Naive thymus-derived CD4-positive, alpha-beta T cell (primary cell): ENCODE measurements around the gene ADAM8. TPM values are rescaled to one million over a fixed set of nuclear protein-coding genes. Genes with fewer than 3 reads are reported as not detected.

Experiments used
- ATAC-seq: fragments of 150-1000 bp; cut with Tn5 transposase; 2 replicates; pipeline ENCODE4 v1.10.0; 2021; ENCODE audit warnings: mild to moderate bottlenecking, moderate library complexity
- CTCF ChIA-PET: fragments of 350-600 bp; sonication (Branson Sonifier 250); formaldehyde crosslinking; loops from one replicate; lab custom pipeline; 2021; ENCODE audit warnings: antibody characterized with exemption; lab: Charles Lee
- POLR2A ChIA-PET: fragments of 350-600 bp; sonication (Branson Sonifier 250); formaldehyde crosslinking; loops from one replicate; lab custom pipeline; 2021; ENCODE audit warnings: antibody characterized with exemption, inconsistent platforms; lab: Charles Lee
- DNase-seq, 9 donors: peaks; one replicate each; pipeline versions ENCODE4 v3.0.0 to v3.0.0-alpha.2; 2020 to 2022; ENCODE audit warnings: mixed read lengths in 1 of 9
- H3K27ac ChIP-seq: one replicate; pipeline ENCODE4 v1.7.0; 2013; ENCODE audit warnings: mild to moderate bottlenecking, low read depth, low read length, moderate library complexity
- H3K27me3 ChIP-seq, 2 donors: one replicate each; pipeline ENCODE4 v1.7.0; 2013; ENCODE audit warnings: low read length in 2 of 2, mild to moderate bottlenecking in 2 of 2, moderate library complexity in 2 of 2; ENCODE audit not compliant: control insufficient read depth in 2 of 2, insufficient read depth in 2 of 2
- H3K36me3 ChIP-seq, 3 experiments: 1 replicate in 2 of 3; 2 replicates in 1 of 3; pipeline ENCODE4 v1.7.0; 2013; ENCODE audit warnings: low read length in 3 of 3, mild to moderate bottlenecking in 3 of 3, moderate library complexity in 1 of 3; ENCODE audit not compliant: insufficient read depth in 3 of 3, control insufficient read depth in 2 of 3
- H3K4me1 ChIP-seq, 2 donors: one replicate each; pipeline ENCODE4 v1.7.0; 2013; ENCODE audit warnings: low read length in 2 of 2, mild to moderate bottlenecking in 2 of 2, moderate library complexity in 1 of 2; ENCODE audit not compliant: control insufficient read depth in 2 of 2, insufficient read depth in 2 of 2
- H3K4me3 ChIP-seq: 2 replicates; pipeline ENCODE4 v1.7.0; 2013; ENCODE audit warnings: mild to moderate bottlenecking, low read length
- H3K9me3 ChIP-seq, 3 experiments: 1 replicate in 2 of 3; 2 replicates in 1 of 3; pipeline ENCODE4 v1.7.0; 2013; ENCODE audit warnings: low read length in 3 of 3; ENCODE audit not compliant: control insufficient read depth in 2 of 3
- H3K27ac Mint-ChIP-seq, 9 donors: one replicate each; pipeline ENCODE4 v1.8.0; 2020 to 2022; ENCODE audit warnings: mixed read lengths in 9 of 9, mild to moderate bottlenecking in 8 of 9, moderate library complexity in 5 of 9, inconsistent platforms in 2 of 9
- H3K27me3 Mint-ChIP-seq, 5 donors: one replicate each; pipeline ENCODE4 v1.8.0; 2021 to 2022; ENCODE audit warnings: mixed read lengths in 5 of 5, mild to moderate bottlenecking in 1 of 5
- H3K36me3 Mint-ChIP-seq, 5 donors: one replicate each; pipeline ENCODE4 v1.8.0; 2020 to 2022; ENCODE audit warnings: mixed read lengths in 5 of 5, mild to moderate bottlenecking in 3 of 5, inconsistent platforms in 1 of 5
- H3K4me1 Mint-ChIP-seq, 7 donors: one replicate each; pipeline ENCODE4 v1.8.0; 2020 to 2022; ENCODE audit warnings: mixed read lengths in 7 of 7, mild to moderate bottlenecking in 3 of 7, inconsistent platforms in 1 of 7
- H3K4me3 Mint-ChIP-seq, 10 donors: one replicate each; pipeline ENCODE4 v1.8.0; 2020 to 2022; ENCODE audit warnings: mild to moderate bottlenecking in 10 of 10, mixed read lengths in 10 of 10, moderate library complexity in 6 of 10, inconsistent platforms in 2 of 10
- H3K9me3 Mint-ChIP-seq, 11 donors: one replicate each; pipeline ENCODE4 v1.8.0; 2020 to 2022; ENCODE audit warnings: mixed read lengths in 11 of 11, mild to moderate bottlenecking in 4 of 11, inconsistent platforms in 1 of 11, moderate library complexity in 1 of 11
- intact Hi-C, 2 donors: fragments of 100-400 bp; cut with micrococcal nuclease; formaldehyde crosslinking; loops; one replicate each; pipeline ENCODE4 v1.15.1; 2023
- polyA plus RNA-seq, 2 donors: library from polyadenylated mRNA; unstranded; fragments of 300-500 nt; fragmentation: Illumina TruSeq; gene quantifications; one replicate each; pipeline ENCODE4 v1.2.3, GENCODE V29; 2021
- total RNA-seq, 6 experiments: library from RNA in 5 of 6; stranded (reverse) in 5 of 6; gene quantifications; 1 replicate in 5 of 6; 2 replicates in 1 of 6; pipeline ENCODE4 v1.2.3 and lab custom pipeline; 2021 to 2026

The ADAM8 gene
- total and polyA plus RNA-seq, 7 experiments from 2014 or later = 19.5 to 239 (median 27.8) TPM

DNA sequence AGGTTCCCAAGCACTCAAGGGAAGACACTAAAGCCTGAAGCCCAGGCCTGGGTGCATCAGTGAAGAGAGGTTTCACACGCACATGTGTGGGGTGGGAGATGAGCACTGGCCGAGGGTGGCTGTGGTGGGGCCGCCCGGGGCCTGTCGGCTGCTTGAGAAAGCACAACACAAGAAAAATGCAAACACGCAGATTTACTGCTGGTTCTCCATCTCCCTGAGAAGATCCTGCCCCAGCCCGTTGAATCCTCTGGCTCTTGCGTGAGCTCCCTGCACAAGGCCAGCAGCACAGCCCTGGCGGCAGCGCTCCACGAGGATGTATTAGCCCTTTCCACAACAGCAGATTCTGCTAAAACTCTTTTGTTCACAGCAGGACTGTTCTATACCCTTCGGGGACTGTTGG is 38.2 kb upstream of the ADAM8 start:
- peaks cover 0 to 1% (median 0%) of the 10 kb centered on the region in 11 donors for H3K9me3 Mint-ChIP-seq
- intact Hi-C loops = loop anchor here in 1 of 2 donors (5.0 kb wide), 1 partner anchor 373 kb away; the partner anchor contains the start of gene CFAP46
- H3K27me3 Mint-ChIP-seq = peaks cover 0 to 9% (median 5%) of the 10 kb centered on the region in 5 donors

DNA sequence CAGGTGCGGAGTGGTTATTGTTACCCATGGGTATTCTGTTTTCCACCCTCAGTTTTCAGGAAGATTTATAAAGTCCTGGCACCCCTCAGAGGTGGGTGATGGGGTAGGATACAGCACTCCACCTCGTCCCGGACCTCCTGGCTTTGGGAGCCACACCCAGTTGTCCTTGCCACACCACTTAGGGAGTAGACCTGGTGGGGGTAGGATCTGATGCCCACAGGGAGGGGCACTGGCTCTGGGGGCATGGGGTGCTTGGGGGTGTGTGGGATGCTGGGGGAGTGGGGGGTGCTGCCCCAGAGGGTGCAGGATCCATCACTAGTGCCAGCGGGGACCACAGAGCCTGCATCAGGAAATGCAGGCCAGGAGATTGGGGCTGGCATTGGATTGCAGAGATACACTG is 36.5 kb upstream of the ADAM8 start:
- H3K36me3 ChIP-seq = peaks cover 8 to 42% (median 11%) of the 10 kb centered on the region in 3 experiments
- ChIA-PET POLR2A (interaction anchor here (0.5 kb wide), 1 partner anchor 46 kb away, joined by 3 read pairs; no protein-coding TSS in a partner anchor), CTCF (interaction anchor here (1.0 kb wide), 1 partner anchor 11 kb away, joined by 4 read pairs; no protein-coding TSS in a partner anchor)
- no peaks in the 10 kb centered on the region for H3K27me3 ChIP-seq
- H3K4me1 ChIP-seq = no peaks in the 10 kb centered on the region
- intact Hi-C loops = no loop called here
- Mint-ChIP-seq H3K9me3 (peaks cover 0 to 3% (median 0%) of the 10 kb centered on the region in 11 donors), H3K36me3 (peaks cover 0 to 14% (median 2%) of the 10 kb centered on the region in 5 donors), H3K4me1 (peaks cover 0 to 12% (median 7%) of the 10 kb centered on the region in 7 donors), H3K4me3 (no peak overlapping the region), H3K27ac (no peak overlapping the region), H3K27me3 (peaks cover 0 to 4% (median 0%) of the 10 kb centered on the region in 5 donors)
- ATAC-seq (no peak), DNase-seq (no peak)
- no peak overlapping the region for H3K27ac ChIP-seq
- no peaks in the 10 kb centered on the region for H3K9me3 ChIP-seq
- no peak overlapping the region for H3K4me3 ChIP-seq

More for the DNA sequence above, 38.2 kb upstream of the ADAM8 start:
- H3K4me1 ChIP-seq = no peaks in the 10 kb centered on the region
- no peak overlapping the region for H3K4me3 ChIP-seq
- Mint-ChIP-seq H3K27ac (no peak overlapping the region), H3K4me3 (peak overlapping the region in 1 of 10 donors; percentile 9), H3K36me3 (peaks cover 0 to 12% (median 2%) of the 10 kb centered on the region in 5 donors), H3K4me1 (peaks cover 0 to 17% (median 11%) of the 10 kb centered on the region in 7 donors)
- ChIA-PET POLR2A (interaction anchor here (1.1 to 1.7 kb wide), 2 partner anchors 9 to 10 kb away, joined by 3 to 10 read pairs; no protein-coding TSS in a partner anchor), CTCF (interaction anchor here (0.6 to 2.0 kb wide), 3 partner anchors 8 to 19 kb away, joined by 3 to 9 read pairs (median 5); no protein-coding TSS in a partner anchor)
- no peaks in the 10 kb centered on the region for H3K27me3 ChIP-seq
- DNase-seq = no peak
- peaks cover 8 to 33% (median 11%) of the 10 kb centered on the region in 3 experiments for H3K36me3 ChIP-seq
- H3K27ac ChIP-seq = no peak overlapping the region
- ATAC-seq = no peak
- H3K9me3 ChIP-seq = no peaks in the 10 kb centered on the region

GRCh38 chr10:133312769-133313145 is 36.1 kb upstream of the ADAM8 start:
- Mint-ChIP-seq H3K36me3 (peaks cover 0 to 14% (median 6%) of the 10 kb centered on the region in 5 donors), H3K27ac (no peak overlapping the region), H3K4me3 (no peak overlapping the region), H3K27me3 (peaks cover 0 to 7% (median 0%) of the 10 kb centered on the region in 5 donors), H3K9me3 (peaks cover 0 to 7% (median 0%) of the 10 kb centered on the region in 11 donors), H3K4me1 (peaks cover 0 to 16% (median 12%) of the 10 kb centered on the region in 7 donors)
- ChIA-PET POLR2A (interaction anchor here (0.5 kb wide), 1 partner anchor 45 kb away, joined by 3 read pairs; no protein-coding TSS in a partner anchor), CTCF (no interaction called here)
- Histone ChIP-seq H3K36me3 (peaks cover 8 to 43% (median 11%) of the 10 kb centered on the region in 3 experiments), H3K27me3 (no peaks in the 10 kb centered on the region), H3K4me1 (peaks cover 0 to under 1% of the 10 kb centered on the region in 2 donors), H3K4me3 (no peak overlapping the region), H3K27ac (no peak overlapping the region), H3K9me3 (no peaks in the 10 kb centered on the region)
- intact Hi-C loops = no loop called here
- ATAC-seq = no peak
- DNase-seq = no peak

DNA sequence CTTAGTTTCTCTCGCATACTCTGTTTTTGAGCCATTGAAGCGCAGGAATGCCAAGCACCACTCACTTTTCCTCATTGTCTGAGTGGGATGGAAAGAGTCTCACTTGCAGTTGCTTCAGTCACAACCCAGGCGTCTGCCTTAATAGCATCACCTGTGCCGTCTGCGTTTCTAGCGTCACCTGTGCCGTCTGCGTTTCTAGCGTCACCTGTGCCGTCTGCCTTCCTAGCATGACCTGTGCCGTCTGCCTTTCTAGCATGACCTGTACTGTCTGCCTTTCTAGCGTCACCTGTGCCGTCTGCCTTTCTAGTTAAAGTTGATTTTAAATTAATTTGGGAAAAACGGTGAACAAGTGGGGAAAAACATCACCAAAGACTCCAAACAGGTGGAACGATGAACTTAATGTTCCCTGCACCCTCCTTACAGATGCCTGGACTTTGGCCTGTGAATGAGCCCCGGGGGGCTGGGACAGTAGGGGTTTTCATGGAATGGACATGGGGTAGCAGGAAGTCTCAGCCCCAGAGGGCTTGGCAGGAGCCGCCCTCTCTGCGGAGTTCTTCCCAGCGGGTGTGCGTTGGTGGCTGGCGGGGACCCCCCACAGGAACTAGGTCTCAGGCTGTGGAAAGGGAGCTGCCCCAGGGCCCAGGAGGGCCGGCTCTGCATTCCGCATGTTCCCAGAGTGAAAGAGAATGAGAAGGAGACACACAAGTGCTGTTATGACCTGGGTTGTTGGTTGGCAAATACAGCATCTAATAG is 35.5 kb upstream of the ADAM8 start:
- no peaks in the 10 kb centered on the region for H3K27me3 ChIP-seq
- no peak overlapping the region for H3K4me3 ChIP-seq
- no peak overlapping the region for H3K4me3 Mint-ChIP-seq
- H3K27ac ChIP-seq = no peak overlapping the region
- H3K9me3 ChIP-seq = no peaks in the 10 kb centered on the region
- ATAC-seq (no peak), DNase-seq (no peak)
- H3K36me3 Mint-ChIP-seq = peaks cover 0 to 14% (median 7%) of the 10 kb centered on the region in 5 donors
- ChIA-PET CTCF (no interaction called here), POLR2A (no interaction called here)
- intact Hi-C loops = no loop called here
- peaks cover 8 to 43% (median 11%) of the 10 kb centered on the region in 3 experiments for H3K36me3 ChIP-seq
- peaks cover 0 to 8% (median 0%) of the 10 kb centered on the region in 5 donors for H3K27me3 Mint-ChIP-seq
- H3K4me1 ChIP-seq = peaks cover 4 to 6% of the 10 kb centered on the region in 2 donors
- H3K27ac Mint-ChIP-seq = no peak overlapping the region
- peaks cover 0 to 8% (median 0%) of the 10 kb centered on the region in 11 donors for H3K9me3 Mint-ChIP-seq
- H3K4me1 Mint-ChIP-seq = peaks cover 0 to 21% (median 17%) of the 10 kb centered on the region in 7 donors

DNA sequence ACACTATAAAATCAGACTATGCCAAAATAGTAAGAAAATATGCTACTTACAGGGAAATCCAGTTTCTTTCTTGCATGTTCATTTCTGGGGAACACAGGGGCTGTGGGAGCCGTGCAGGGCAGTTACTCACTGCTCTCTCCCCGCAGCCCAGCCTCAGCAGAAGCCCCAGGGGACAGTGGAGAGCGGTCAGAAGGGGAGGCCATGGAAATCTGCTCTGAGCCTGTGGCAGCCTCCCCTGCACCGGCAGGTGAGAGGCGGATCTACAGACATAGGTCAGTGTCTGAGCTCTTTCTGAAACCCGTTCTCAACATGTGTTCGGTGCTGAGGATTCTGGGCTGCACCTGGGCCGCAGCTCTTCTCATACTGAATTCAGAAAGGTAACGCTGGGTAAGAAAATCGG is 34.9 kb upstream of the ADAM8 start:
- peaks cover 0 to 14% (median 7%) of the 10 kb centered on the region in 5 donors for H3K36me3 Mint-ChIP-seq
- H3K27me3 Mint-ChIP-seq = peaks cover 0 to 8% (median 0%) of the 10 kb centered on the region in 5 donors
- peaks cover 0 to 26% (median 22%) of the 10 kb centered on the region in 7 donors for H3K4me1 Mint-ChIP-seq
- intact Hi-C loops = no loop called here
- H3K9me3 ChIP-seq = no peaks in the 10 kb centered on the region
- no peak for DNase-seq
- H3K36me3 ChIP-seq = peaks cover 8 to 43% (median 11%) of the 10 kb centered on the region in 3 experiments
- no peaks in the 10 kb centered on the region for H3K27me3 ChIP-seq
- H3K27ac Mint-ChIP-seq = peak overlapping the region in 3 of 9 donors; percentile 35 to 71 (median 56)
- no peak overlapping the region for H3K4me3 ChIP-seq
- no peak overlapping the region for H3K4me3 Mint-ChIP-seq
- peaks cover 0 to 8% (median 0%) of the 10 kb centered on the region in 11 donors for H3K9me3 Mint-ChIP-seq
- H3K27ac ChIP-seq = no peak overlapping the region
- CTCF ChIA-PET = no interaction called here
- POLR2A ChIA-PET = no interaction called here
- no peak for ATAC-seq
- H3K4me1 ChIP-seq = peaks cover 8 to 10% of the 10 kb centered on the region in 2 donors

DNA sequence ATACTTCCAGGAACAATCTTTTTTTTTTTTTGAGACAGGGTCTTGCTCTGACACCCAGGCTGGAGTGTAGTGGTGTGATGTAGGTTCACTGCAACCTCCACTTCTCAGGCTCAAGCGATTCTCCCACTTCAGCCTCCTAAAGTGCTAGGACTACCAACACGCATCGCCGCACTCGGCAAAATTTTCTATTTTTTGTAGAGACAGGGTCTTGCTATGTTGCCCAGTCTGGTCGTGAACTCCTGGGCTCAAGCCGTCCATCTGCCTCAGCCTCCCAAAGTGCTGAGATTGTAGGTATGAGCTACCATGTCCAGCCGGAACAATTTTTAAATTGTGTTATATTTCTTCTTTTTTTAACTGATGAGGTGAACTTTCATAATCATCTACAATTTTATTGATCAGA is 34.1 kb upstream of the ADAM8 start:
- intact Hi-C loops = no loop called here
- ATAC-seq (no peak), DNase-seq (no peak)
- Histone ChIP-seq H3K36me3 (peaks cover 8 to 44% (median 11%) of the 10 kb centered on the region in 3 experiments), H3K9me3 (no peaks in the 10 kb centered on the region), H3K27me3 (no peaks in the 10 kb centered on the region), H3K4me3 (no peak overlapping the region), H3K27ac (no peak overlapping the region), H3K4me1 (peaks cover 8 to 10% of the 10 kb centered on the region in 2 donors)
- ChIA-PET CTCF (no interaction called here), POLR2A (interaction anchor here (0.9 kb wide), 1 partner anchor 79 kb away, joined by 4 read pairs; no protein-coding TSS in a partner anchor)
- H3K4me1 Mint-ChIP-seq = peaks cover under 1 to 30% (median 19%) of the 10 kb centered on the region in 7 donors
- peak overlapping the region in 2 of 10 donors; percentile 29 to 39 for H3K4me3 Mint-ChIP-seq
- H3K9me3 Mint-ChIP-seq = peaks cover 0 to 8% (median 0%) of the 10 kb centered on the region in 11 donors
- H3K27ac Mint-ChIP-seq = peak overlapping the region in 4 of 9 donors; percentile 32 to 76 (median 54)
- peaks cover 0 to 5% (median 0%) of the 10 kb centered on the region in 5 donors for H3K27me3 Mint-ChIP-seq
- peaks cover 0 to 14% (median 7%) of the 10 kb centered on the region in 5 donors for H3K36me3 Mint-ChIP-seq
